HPDE6-E6E7 (cell line): ENCODE results near the gene GRHL3.

Experiments used
- DNase-seq: peaks from one replicate; pipeline ENCODE4 v3.0.0; 2011; ENCODE audit warnings: missing footprints; ENCODE audit errors: extremely low spot score

Gene GRHL3

GRCh38 chr1:24373044-24373443, 53.9 kb downstream of the GRHL3 start:
- no peak for DNase-seq

- no peak for DNase-seq
Measured at GRCh38 chr1:24373710-24374109, 54.6 kb downstream of the GRHL3 start.

GRCh38 chr1:24374891-24375786, 56.0 kb downstream of the GRHL3 start:
- DNase-seq, result peak; percentile 65

- DNase-seq, result peak; percentile 76
Measured at GRCh38 chr1:24379733-24380315, 60.7 kb downstream of the GRHL3 start.

- no peak for DNase-seq
Measured at GRCh38 chr1:24380508-24380907, 61.4 kb downstream of the GRHL3 start.

- DNase-seq, result no peak
Measured at GRCh38 chr1:24381256-24381655, 62.1 kb downstream of the GRHL3 start.

- peak; percentile 56 for DNase-seq
Measured at GRCh38 chr1:24382165-24382577, 63.0 kb downstream of the GRHL3 start.

GRCh38 chr1:24383381-24383940, 64.3 kb downstream of the GRHL3 start:
- no peak for DNase-seq

GRCh38 chr1:24384251-24385090, 65.3 kb downstream of the GRHL3 start:
- DNase-seq, result peak; percentile 85

- DNase-seq, result no peak
Measured at GRCh38 chr1:24385160-24385940, 66.2 kb downstream of the GRHL3 start.

- DNase-seq, result no peak
Measured at GRCh38 chr1:24386241-24386640, 67.1 kb downstream of the GRHL3 start.

GRCh38 chr1:24386931-24387330, 67.8 kb downstream of the GRHL3 start:
- no peak for DNase-seq

GRCh38 chr1:24387636-24388175, 68.5 kb downstream of the GRHL3 start:
- DNase-seq, result no peak

GRCh38 chr1:24388331-24388885, 69.3 kb downstream of the GRHL3 start:
- DNase-seq, result no peak

GRCh38 chr1:24389231-24389678, 70.1 kb downstream of the GRHL3 start:
- no peak for DNase-seq

GRCh38 chr1:24390924-24391782, 72.0 kb downstream of the GRHL3 start:
- no peak for DNase-seq

GRCh38 chr1:24391882-24392603, 72.9 kb downstream of the GRHL3 start:
- no peak for DNase-seq

GRCh38 chr1:24392604-24392946, 73.4 kb downstream of the GRHL3 start:
- DNase-seq, result no peak
